HEK293 (cell line): ENCODE results near the gene APBA1.

ENCODE experiments used
- CTCF ChIA-PET: fragments of 350-600 bp; formaldehyde crosslinking; extraction: SDS; loops from one replicate; lab custom pipeline; 2021; ENCODE audit warnings: antibody characterized with exemption; lab: Yijun Ruan, JAX
- POLR2A ChIA-PET: fragments of 300-600 bp; formaldehyde crosslinking; extraction: SDS; loops from one replicate; lab custom pipeline; 2020; ENCODE audit warnings: antibody characterized with exemption, inconsistent platforms; lab: Yijun Ruan, JAX
- H3K27ac ChIP-seq: fragments of 200-500 bp; sonication (Bioruptor generic); 2 replicates; pipeline ENCODE4 v1.5.1; 2014; ENCODE audit warnings: low read depth, low read length, control low read depth, inconsistent platforms; ENCODE audit errors: extremely low read depth
- H3K36me3 ChIP-seq, 2 experiments: fragments of 200-500 bp in 1 of 2; sonication (Bioruptor generic) in 1 of 2; 1 replicate in 1 of 2; 2 replicates in 1 of 2; pipeline ENCODE4 v1.5.1; 2014 to 2017; ENCODE audit warnings: inconsistent platforms in 2 of 2, low read length in 2 of 2; ENCODE audit not compliant: control insufficient read depth in 2 of 2, insufficient read depth in 1 of 2
- H3K4me1 ChIP-seq: fragments of 200-500 bp; sonication (Bioruptor generic); 2 replicates; pipeline ENCODE4 v1.5.1; 2014; ENCODE audit warnings: mild to moderate bottlenecking, low read length, inconsistent platforms; ENCODE audit not compliant: control insufficient read depth, insufficient read depth
- H3K4me3 ChIP-seq: 2 replicates; pipeline ENCODE4 v1.5.1; 2011; ENCODE audit warnings: low read depth, mild to moderate bottlenecking, control low read depth, low read length, moderate library complexity
- H3K9me3 ChIP-seq: fragments of 200-500 bp; sonication (Bioruptor generic); 2 replicates; pipeline ENCODE4 v1.5.1; 2014; ENCODE audit warnings: low read depth, low read length, inconsistent platforms; ENCODE audit not compliant: control insufficient read depth, insufficient read depth
- OVOL3 ChIP-seq: fragments of 450-650 bp; formaldehyde crosslinking; IDR thresholded peaks from 2 replicates; pipeline ENCODE4 v1.5.1; 2016; ENCODE audit warnings: missing biosample characterization, missing genetic modification characterization
- PBX3 ChIP-seq: sonication (generic); formaldehyde crosslinking; IDR thresholded peaks from 2 replicates; pipeline ENCODE4 v1.8.1; 2022; ENCODE audit warnings: mild to moderate bottlenecking, moderate library complexity, missing genetic modification reagents
- ZBTB44 ChIP-seq: fragments of 450-650 bp; IDR thresholded peaks from 2 replicates; pipeline ENCODE4 v1.5.1; 2018; ENCODE audit warnings: missing biosample characterization, mild to moderate bottlenecking, missing genetic modification characterization
- ZNF19 ChIP-seq: fragments of 450-650 bp; formaldehyde crosslinking; IDR thresholded peaks from 2 replicates; pipeline ENCODE4; 2016; ENCODE audit warnings: missing biosample characterization, missing genetic modification characterization, low read depth
- ZNF211 ChIP-seq: fragments of 450-650 bp; formaldehyde crosslinking; IDR thresholded peaks from 2 replicates; pipeline ENCODE4 v1.5.1; 2016; ENCODE audit warnings: low read depth, missing biosample characterization, missing genetic modification characterization
- ZNF350 ChIP-seq: fragments of 450-650 bp; formaldehyde crosslinking; IDR thresholded peaks from 2 replicates; pipeline ENCODE4 v1.5.0; 2017; ENCODE audit warnings: missing biosample characterization, mild to moderate bottlenecking, missing genetic modification characterization
- ZNF544 ChIP-seq: fragments of 450-650 bp; formaldehyde crosslinking; IDR thresholded peaks from 2 replicates; pipeline ENCODE4 v1.5.0; 2017; ENCODE audit warnings: missing biosample characterization, missing genetic modification characterization
- ZNF561 ChIP-seq: fragments of 450-650 bp; IDR thresholded peaks from 2 replicates; pipeline ENCODE4 v1.5.1; 2018; ENCODE audit warnings: missing biosample characterization, missing genetic modification characterization, borderline replicate concordance
- ZNF707 ChIP-seq: fragments of 450-650 bp; formaldehyde crosslinking; IDR thresholded peaks from 2 replicates; pipeline ENCODE4 v1.5.1; 2016; ENCODE audit warnings: missing biosample characterization, missing genetic modification characterization
- TF ChIP-seq, protein P1 (sequence below): IDR thresholded peaks from 2 replicates; pipeline ENCODE4 v1.6.1; 2011; ENCODE audit warnings: mild to moderate bottlenecking, low read depth, low read length, borderline replicate concordance
- TF ChIP-seq, protein P2 (sequence below): fragments of 450-650 bp; formaldehyde crosslinking; IDR thresholded peaks from 2 replicates; pipeline ENCODE4 v1.5.1; 2016; ENCODE audit warnings: missing biosample characterization, missing genetic modification characterization, borderline replicate concordance
- TF ChIP-seq, protein P3 (sequence below): fragments of 450-650 bp; formaldehyde crosslinking; IDR thresholded peaks from 2 replicates; pipeline ENCODE4 v1.5.1; 2016; ENCODE audit warnings: missing biosample characterization, missing genetic modification characterization

APBA1 gene

DNA sequence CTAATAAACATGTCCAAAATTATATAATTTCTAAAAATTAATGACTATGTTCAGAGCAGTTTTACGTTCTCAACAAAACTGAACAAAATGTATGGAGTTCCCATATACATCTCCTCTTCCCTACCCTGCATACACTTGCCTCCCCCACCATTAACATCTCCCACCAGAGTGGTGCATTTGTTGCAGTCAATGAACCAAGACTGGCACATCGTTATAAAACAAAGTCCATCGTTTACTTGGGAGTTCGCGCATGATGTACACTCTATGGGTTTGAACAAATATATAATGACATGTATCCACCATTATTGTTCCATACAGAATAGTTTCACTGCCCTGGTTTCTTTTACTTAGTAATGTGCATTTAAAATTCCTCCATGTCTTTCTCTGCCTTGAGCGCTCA is 130.1 kb downstream of the APBA1 start:
- H3K4me3 ChIP-seq, result no peak overlapping the region
- H3K4me1 ChIP-seq, result no peaks in the 10 kb centered on the region
- no peaks in the 10 kb centered on the region for H3K9me3 ChIP-seq
- no peak overlapping the region for H3K27ac ChIP-seq
- TF ChIP-seq ZNF707 (tag by site-specific recombination) (no peak), ZBTB44 (tag by site-specific recombination) (peak; percentile 59; the same call in 1 of the 2 replicates)
- TF ChIP-seq, all 188 proteins: peak for 1
- no peaks in the 10 kb centered on the region for H3K36me3 ChIP-seq
- CTCF ChIA-PET, result no interaction called here
- POLR2A ChIA-PET, result no interaction called here

DNA sequence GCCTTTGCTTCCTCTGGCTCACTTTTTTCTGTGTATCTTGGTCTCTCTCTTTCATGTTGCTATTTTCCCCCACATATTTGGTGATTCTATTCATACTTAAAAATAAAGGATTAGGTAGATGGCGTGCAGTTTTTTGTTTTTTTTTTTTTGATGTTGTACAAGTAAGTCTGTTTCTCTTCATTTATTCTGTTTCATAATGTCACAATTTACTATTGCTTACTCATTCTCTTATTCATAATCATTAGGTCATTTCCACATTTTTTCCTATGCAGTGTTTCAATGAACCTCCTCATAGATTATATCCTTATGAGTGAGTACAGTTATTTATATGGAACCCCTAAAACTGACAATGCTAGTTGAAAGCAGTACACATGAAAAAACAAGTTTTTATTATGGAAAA is 136.3 kb downstream of the APBA1 start:
- ChIA-PET POLR2A (no interaction called here), CTCF (interaction anchor here (0.6 to 2.5 kb wide), 5 partner anchors 10 to 114 kb away, joined by 3 to 8 read pairs (median 4); no protein-coding TSS in a partner anchor)
- H3K4me1 ChIP-seq, result no peaks in the 10 kb centered on the region
- H3K36me3 ChIP-seq, result no peaks in the 10 kb centered on the region
- no peak for TF ChIP-seq PBX3 (CRISPR knock-in tag)
- TF ChIP-seq, protein P1, sequence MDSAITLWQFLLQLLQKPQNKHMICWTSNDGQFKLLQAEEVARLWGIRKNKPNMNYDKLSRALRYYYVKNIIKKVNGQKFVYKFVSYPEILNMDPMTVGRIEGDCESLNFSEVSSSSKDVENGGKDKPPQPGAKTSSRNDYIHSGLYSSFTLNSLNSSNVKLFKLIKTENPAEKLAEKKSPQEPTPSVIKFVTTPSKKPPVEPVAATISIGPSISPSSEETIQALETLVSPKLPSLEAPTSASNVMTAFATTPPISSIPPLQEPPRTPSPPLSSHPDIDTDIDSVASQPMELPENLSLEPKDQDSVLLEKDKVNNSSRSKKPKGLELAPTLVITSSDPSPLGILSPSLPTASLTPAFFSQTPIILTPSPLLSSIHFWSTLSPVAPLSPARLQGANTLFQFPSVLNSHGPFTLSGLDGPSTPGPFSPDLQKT, result no peak
- no peak for TF ChIP-seq ZNF19 (tag by site-specific recombination)
- no peak for TF ChIP-seq ZNF211 (tag by site-specific recombination)
- TF ChIP-seq, protein P2, sequence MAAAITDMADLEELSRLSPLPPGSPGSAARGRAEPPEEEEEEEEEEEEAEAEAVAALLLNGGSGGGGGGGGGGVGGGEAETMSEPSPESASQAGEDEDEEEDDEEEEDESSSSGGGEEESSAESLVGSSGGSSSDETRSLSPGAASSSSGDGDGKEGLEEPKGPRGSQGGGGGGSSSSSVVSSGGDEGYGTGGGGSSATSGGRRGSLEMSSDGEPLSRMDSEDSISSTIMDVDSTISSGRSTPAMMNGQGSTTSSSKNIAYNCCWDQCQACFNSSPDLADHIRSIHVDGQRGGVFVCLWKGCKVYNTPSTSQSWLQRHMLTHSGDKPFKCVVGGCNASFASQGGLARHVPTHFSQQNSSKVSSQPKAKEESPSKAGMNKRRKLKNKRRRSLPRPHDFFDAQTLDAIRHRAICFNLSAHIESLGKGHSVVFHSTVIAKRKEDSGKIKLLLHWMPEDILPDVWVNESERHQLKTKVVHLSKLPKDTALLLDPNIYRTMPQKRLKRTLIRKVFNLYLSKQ (tag by site-specific recombination), result no peak
- TF ChIP-seq OVOL3 (tag by site-specific recombination), result no peak
- no peak for TF ChIP-seq ZNF561 (tag by site-specific recombination)
- TF ChIP-seq ZNF544 (tag by site-specific recombination), result no peak
- TF ChIP-seq ZNF350 (tag by site-specific recombination), result no peak
- TF ChIP-seq, protein P3, sequence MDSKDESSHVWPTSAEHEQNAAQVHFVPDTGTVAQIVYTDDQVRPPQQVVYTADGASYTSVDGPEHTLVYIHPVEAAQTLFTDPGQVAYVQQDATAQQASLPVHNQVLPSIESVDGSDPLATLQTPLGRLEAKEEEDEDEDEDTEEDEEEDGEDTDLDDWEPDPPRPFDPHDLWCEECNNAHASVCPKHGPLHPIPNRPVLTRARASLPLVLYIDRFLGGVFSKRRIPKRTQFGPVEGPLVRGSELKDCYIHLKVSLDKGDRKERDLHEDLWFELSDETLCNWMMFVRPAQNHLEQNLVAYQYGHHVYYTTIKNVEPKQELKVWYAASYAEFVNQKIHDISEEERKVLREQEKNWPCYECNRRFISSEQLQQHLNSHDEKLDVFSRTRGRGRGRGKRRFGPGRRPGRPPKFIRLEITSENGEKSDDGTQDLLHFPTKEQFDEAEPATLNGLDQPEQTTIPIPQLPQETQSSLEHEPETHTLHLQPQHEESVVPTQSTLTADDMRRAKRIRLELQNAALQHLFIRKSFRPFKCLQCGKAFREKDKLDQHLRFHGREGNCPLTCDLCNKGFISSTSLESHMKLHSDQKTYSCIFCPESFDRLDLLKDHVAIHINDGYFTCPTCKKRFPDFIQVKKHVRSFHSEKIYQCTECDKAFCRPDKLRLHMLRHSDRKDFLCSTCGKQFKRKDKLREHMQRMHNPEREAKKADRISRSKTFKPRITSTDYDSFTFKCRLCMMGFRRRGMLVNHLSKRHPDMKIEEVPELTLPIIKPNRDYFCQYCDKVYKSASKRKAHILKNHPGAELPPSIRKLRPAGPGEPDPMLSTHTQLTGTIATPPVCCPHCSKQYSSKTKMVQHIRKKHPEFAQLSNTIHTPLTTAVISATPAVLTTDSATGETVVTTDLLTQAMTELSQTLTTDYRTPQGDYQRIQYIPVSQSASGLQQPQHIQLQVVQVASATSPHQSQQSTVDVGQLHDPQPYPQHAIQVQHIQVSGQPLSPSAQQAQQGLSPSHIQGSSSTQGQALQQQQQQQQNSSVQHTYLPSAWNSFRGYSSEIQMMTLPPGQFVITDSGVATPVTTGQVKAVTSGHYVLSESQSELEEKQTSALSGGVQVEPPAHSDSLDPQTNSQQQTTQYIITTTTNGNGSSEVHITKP (tag by site-specific recombination), result no peak
- H3K4me3 ChIP-seq, result no peak overlapping the region
- no peaks in the 10 kb centered on the region for H3K9me3 ChIP-seq
- H3K27ac ChIP-seq, result no peak overlapping the region
